HG03439 (cell line): Measurements from ENCODE around the gene ZNF532.

Source experiments
- ATAC-seq: cut with Tn5 transposase; IDR thresholded peaks from one replicate; pipeline ENCODE4 v1.9.1; 2021; ENCODE audit warnings: mild to moderate bottlenecking, moderate library complexity; ENCODE audit not compliant: unreplicated experiment

ZNF532 gene

DNA sequence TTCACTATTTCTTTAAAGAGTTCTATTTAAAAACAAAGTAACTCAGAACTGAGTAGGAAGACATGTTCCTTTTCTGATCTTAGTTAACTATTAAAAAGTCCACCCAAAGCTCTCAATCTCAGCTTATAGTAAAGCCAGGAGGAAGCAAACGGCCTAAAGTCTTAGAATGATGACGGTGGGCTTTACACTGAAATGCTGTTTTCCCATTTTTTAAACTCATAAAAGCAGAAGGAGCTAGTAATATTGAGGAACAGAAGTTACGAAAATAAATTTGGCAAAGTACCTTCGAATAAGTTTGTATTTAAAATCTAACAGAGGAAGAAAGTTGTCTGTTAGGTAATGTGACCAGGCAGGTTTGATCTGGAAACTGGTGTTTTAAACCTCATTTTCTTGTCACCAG lies 111.1 kb downstream of the ZNF532 start:
- ATAC-seq: no peak

DNA sequence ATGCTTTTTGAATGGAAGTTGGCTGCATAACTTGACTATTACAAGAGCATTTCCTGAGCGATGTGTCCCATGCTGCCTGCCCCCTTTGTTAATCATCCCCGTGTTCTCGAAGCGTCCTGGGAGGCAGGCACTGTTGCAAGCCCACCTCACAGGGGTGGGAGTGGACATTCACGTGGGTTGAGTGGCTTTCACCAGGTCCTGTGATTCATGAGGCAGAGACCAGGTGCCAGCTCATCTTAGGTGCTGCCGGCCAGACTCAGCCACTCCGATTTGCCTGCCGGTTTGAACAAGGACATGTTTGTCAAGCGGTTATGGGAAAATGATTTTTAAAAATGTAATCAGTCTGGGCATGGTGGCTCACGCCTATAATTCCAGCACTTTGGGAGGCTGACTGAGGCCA lies 112.5 kb downstream of the ZNF532 start:
- ATAC-seq: no peak

DNA sequence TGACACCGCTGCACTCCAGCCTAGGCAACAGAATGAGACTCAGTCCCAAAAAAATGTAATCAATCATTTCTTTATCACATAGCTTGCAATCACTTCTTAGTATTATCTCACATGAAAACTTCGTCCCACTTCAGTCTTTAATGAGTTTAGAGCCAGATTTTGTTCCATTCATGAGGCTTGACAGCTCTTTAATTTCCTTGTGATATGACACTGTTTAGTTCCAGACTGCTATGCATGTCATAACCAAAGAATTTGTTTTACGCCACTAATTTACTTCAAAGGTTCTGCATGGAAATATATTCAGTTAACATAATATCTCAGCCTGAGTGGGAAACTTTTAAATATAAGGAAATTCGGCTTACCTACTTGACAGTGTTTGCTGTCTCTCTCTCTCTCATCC lies 113.1 kb downstream of the ZNF532 start:
- no peak for ATAC-seq

DNA sequence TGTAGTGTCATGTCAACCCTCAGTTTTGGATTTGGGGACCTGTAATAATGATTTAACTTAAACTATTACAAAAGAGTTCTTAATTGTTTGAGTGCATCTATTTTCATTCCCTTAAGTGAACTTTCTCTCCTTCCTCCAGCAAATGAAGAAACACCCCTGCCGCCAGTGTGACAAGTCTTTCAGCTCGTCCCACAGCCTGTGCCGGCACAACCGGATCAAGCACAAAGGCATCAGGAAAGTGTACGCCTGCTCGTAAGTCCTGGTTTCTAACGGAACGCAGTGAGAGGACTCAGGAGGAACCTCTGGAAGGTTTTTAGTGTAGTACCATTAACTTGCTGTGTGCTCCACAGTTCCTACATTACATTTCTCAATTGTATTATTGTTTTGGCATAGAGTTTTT lies 114.2 kb downstream of the ZNF532 start:
- ATAC-seq: no peak

DNA sequence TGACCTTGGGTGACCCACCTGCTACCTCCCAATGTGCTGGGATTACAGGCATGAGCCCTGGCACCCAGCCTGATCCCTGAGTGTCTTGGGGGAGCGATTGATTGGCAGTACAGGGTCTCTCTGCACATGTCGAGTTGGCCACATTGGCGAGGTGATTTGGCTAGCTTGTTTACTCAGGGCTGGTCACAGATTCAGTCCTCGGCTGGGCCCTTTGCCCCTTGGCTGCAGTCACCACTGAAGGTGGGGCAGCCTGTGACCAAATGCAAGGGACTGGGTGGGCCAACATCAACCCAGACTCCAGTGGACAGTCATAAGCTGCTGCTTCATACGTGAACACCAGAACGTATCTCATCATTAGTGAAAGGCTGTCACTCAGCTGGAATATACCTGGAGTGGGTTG lies 114.9 kb downstream of the ZNF532 start:
- no peak for ATAC-seq

DNA sequence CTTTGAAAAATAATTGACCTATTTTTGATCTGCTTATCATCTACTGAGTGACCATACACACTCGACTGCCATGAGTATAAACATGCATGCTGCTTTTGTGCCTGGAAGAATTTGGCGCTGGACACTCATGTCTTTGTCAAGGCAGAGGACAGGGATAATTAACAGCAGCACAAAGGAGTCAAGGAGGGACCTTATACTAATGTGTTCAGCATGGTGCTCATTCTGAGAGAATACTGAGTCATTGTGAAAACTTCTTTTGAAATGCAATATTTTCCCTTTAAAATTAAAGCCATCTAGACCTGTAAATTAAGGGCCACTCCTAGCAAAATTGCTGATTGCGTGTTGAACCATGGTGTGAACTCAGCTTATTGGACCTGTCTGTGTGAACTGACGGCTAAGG lies 116.3 kb downstream of the ZNF532 start:
- no peak for ATAC-seq

DNA sequence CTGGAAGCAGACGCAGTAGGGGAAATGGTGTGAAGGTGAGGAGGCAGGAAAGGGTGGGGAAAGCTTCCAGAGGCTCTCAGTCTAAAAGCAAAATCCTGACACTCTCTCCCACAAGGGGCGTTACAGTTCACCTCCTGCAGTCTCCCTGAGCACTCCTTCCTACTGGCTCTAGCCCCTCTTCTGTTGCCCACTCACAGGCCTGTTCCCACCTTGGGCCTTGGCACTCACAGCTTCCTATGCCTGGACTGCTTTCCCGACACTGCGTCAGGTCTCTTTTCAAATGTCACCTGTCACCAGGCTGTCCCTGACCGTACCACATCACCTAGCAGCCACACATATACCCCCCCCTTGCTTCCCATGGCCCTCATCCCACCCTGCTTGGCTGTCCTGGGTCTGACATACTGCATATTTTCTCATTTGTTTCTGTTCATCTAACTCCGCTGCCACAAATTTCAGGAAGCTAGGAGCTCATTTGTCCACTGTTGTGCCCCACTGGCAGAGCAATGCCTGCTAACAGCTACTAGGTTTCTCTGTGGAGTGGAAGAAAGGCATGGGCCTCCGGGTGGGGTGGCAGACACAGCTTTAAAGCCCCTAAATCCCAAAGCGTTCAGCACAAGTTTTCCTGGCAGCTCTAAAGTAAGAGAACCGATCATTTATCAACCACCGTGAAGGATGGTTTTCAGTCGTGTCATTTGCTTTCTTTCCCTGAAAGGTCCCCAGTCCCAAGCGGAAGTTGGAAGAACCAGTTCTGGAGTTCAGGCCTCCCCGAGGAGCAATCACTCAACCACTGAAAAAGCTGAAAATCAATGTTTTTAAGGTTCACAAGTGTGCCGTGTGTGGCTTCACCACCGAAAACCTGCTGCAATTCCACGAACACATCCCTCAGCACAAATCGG lies 118.8 kb downstream of the ZNF532 start:
- ATAC-seq: no peak

DNA sequence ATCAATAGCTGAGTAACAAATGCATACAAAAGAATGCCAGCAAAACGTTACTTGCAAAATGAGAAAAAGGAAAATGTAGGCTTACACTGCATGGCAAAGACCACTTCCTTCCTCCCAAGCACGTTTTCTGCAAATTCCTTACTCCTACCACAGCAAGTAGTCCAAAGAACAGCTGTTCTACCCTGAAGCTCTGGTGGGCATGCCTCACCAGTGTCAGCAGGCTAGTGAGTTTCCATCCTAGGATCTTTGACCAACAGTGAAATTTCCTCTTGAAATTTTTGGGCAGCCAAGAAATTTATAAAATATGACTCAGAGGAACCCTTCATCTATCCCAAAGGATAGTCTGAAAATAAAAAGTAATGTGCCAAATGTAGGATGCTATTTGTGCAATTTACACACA lies 123.9 kb downstream of the ZNF532 start:
- ATAC-seq: no peak

DNA sequence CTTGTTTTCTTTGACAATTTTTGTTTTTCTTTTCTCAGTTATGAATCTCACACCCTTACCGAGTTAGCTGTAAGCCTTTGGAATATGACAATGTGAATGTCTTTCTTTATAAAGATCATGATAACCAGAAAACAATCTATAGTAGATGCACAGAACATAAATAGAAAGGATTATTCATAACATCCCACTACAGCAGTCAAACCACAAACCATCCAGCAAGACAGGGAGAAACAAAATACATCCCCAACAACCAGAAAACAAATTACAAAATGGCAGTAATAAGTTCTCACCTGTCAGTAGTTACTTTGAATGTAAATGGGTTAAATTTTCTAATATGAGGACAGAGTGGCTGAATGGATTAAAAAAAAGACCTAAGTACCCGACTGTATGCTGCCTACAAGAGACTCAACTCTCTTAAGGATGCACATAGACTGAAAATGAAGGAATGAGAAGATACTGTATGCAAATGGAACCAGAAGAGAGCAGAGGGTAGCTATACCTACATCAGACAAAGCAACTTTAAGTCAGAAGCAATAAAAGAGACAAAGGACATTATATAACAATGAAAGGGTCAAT lies 124.6 kb downstream of the ZNF532 start:
- no peak for ATAC-seq

DNA sequence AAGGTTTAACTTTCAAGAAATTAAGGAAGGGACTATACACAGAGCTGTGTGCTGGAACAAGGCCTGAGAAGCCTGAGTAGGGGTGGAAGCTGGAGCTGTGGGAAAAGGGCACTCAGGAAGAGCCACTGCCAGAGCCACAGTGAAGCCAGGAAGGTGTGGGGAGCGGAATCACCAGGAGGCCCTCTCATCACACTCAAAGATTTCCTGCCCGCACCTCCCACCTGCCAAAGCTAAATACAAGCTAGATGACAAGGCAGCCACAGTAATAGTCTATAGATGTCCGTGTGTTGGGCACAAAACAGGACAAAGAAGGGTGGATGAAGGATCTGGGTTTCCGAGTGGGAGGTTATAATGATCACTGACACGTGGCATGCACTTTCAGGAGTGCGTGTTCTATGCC lies 126.0 kb downstream of the ZNF532 start:
- ATAC-seq: no peak

DNA sequence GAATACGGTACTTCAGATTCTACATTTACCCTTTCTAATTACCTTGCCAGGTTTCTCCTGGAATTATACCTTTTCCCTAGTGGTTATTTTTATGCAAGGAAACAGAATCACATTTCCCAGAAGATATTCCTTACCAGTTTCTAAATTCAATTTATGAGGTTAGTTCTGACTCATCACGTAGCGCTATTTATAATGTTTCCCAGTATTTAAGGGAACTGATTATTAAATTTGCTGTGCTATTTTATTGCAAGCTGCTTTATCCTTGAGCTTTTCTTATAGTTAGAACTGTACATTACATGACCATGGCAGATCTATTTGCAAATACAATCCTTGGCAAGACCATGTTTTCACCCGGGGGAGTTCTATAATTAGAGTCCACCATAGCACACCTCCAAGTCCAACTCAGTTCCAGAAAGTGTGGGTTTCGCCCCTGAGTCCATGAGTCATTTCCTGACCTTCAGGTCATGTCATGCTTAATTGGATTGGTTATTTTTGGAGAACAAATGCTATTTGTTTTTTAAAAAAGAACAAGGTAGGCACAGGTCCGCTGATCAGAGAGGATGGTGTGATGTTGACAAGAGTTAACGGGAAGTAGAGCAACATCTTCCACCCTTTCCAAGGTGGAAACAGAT lies 126.6 kb downstream of the ZNF532 start:
- ATAC-seq: peak; percentile 70

DNA sequence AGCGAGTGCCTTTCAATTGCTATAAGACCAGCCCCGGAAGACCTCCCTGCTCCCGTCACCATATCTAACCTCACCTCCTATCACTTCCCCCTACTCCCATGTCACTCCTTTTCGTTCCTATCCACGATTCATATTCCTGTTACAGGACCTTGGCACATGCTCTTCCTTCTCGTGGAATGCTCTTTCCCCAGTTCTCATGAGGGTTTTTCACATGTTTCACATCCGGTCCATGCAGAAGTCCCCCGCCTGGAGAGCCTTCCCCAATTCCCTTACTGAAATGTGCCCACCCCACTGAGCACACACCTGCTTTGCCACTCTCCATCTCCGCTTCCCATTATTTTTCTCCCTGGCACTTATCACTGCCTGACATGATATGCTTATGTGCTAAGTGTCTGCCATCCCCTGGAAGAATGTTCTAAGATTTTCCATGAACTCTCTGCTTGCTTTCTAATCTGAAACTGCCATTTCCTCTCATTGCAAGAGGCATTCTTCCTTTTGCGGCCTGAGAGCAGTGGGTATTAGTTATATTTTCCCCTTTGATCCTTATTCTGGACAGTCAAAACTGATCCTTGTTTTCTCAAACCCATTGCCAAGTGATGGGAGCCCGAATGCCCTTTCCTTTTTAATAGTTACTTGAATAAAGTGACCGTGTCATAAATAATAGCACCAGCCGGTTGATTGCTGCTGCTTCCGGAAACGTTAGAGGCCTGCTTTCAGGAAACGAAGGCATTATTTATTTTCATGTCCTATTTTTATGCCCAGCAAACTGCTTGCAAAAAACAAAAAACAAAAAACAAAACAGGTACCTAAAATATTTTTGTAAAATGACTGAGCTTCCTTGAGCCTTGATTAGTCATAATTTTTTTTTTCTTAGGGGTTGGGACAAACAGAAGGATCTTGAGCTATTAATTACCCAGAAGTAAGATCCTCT lies 127.9 kb downstream of the ZNF532 start:
- ATAC-seq: no peak

DNA sequence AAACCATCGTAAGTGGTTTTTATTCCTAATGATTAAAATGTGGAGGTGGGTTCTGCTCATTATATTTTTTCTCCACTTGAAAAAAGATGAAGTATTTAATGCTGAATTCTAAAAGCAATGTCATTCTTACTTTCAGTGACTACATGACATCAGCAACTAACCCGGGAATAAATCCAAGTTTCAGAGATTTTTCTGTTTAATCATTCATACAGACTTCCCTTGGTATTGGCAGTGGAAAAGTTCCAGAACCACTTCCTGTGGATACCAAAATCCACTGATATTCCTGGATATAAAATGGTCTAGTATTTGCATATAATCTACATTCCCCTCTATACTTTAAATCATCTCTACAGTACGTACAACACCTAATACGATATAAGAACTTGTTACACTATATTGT lies 128.6 kb downstream of the ZNF532 start:
- no peak for ATAC-seq

DNA sequence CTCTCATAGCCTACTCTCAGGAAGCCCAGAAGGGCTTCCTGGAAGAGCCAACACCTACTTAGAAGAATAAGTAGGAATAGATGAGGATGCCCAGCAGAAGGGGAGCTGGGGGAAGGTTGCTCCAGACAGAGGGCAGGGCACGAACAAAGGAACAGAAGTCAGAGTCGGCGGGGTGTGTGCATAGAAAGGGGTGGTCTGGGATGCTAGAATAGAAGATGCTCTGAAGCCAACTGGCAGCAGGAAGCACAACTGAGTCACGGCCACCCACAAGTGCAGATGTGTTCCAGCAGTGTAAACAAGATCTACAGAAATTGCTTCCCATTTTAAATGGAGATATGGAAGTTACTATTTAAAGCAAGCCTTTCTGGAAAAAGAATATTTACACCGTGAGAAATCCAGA lies 131.0 kb downstream of the ZNF532 start:
- ATAC-seq: no peak

DNA sequence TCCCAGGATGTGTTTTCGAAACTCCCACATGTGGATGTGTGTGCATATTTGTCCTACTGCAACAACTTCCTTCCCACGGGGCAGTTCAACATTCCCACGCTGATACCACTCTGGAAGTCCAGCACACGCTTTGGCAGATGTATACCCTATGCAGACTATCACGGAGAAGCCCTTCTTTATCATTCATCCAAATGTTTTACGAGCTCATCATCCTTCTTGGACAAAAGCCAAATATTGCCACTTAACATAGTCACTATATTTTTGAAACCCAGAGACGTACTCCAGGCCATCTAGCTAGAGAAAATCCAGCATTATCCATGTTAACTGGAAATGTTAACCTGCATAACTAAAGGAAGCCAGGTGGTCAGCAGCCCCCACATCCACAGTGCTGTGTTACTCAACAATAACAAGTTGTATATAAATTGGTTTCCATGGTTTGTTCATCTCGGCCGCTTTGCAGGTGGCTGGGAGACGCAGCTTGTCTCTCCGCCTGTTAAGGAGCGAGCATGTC lies 131.5 kb downstream of the ZNF532 start:
- no peak for ATAC-seq

DNA sequence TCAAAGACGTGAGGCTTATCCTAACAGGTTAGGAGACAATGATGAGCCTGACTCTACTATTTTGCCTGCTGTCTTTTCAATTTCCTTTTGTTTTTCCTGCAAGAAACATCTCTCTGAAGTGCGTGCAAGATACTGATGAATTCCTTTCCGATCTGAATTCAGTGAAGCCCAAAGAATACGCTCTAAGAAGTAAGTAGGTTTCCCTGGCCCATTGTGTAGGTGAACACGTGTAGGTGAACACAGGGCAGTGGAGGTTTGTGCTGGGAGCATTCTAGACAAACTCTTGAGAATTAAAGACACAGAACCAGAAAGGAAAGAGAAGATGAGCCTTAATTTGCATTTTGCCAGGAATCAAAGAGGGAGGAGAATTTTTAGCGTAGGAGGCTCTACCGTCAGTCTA lies 132.0 kb downstream of the ZNF532 start:
- ATAC-seq: no peak

DNA sequence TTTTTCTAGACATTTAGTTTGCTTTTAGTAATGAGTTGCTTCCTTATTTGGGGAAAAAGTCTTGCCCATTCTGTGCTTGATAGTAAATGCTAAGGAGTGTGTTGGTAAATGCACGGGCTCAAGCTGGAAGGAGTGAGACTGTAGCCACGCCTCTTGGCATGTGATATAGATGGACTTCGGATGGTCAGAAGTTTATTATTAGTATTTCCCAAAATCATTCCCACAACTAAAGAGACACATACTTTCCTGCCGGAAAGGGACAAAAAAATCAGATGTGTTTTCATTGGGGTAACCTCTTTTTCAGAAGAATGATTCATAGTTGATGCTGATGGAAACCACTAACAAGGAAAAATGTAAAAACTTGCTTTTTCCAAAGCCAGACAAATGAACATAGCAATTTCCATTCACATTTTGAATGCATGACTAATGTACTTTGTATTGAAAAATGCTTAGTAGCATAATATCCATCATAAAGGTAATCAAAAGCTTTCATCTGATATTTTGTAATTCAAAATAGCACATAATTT lies 133.2 kb downstream of the ZNF532 start:
- no peak for ATAC-seq

DNA sequence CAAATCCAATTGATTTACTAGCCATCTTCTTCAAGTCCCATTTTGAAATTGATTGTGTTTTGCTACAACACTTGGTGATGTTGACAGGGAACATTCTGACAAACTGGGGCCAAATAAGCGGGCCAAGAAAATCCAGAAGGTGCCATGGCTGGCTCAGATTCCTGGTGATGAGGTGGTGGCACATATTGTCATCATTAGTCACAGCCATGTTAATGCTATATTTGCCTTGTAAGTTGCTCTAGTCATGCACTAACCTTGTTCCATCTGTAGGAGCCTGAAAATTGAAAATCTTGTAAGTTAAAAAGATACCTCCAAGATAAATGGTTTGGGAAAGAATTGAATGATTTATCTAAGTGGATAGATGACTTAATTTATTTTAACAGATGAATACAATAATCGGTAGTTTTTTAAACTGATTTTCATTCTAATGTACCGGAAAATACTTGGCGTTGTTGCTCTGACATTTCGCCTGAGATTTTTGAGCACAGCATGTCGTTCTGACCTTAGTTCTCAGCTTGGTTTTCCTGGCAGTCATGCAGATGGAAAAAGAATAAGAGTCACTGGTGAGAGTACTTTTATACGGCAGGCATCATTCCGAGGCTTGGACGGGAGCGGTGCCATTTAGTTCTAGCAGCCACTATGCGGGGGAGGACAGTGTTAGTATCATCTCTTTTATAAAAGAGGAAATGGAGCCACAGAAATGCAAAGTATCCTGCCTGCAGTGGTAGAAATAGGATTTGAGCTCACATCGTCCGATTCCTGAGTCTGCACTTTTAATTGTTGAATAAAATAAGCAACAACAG lies 133.9 kb downstream of the ZNF532 start:
- peak; percentile 76 for ATAC-seq

DNA sequence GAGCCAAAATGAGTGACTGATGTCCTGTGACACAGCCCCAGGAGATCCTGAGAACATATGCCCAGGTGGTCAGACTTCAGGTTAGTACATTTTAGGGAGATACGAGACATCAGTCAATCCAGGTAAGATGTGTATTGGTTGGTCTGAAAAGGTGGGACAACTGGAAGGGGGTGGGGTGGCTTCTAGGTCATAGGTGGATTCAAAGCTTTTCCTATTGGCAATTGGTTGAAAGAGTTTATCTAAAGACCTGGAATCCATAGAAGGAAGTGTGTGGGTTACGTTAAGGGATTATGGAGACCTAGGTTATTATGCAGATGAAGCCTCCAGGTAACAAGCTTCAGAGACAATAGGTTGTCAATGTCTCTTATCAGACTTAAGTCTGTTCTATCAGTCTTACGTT lies 136.5 kb downstream of the ZNF532 start:
- no peak for ATAC-seq

DNA sequence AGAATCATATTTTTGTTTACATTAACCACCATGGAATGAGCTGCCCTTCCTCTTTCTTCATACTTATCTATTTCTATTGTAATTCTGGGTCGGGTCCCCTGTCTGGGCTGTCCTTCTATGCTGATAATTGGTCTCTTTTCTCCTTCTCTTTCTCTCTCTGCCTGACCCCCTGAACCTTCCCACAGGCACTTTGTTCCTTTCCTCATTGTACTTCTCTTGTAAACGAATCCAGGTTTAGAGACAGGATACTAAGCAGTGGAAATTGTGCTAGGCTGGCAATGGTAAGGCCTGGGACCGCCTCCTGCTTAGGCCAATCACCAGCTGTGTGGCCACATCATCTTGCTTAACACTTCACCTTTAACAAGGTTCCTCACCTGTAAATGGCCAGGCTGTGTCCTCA lies 137.0 kb downstream of the ZNF532 start:
- ATAC-seq: no peak
